HepG2 (cell line): Measurements from ENCODE around the gene STK32B. TPM values are rescaled to one million over a fixed set of nuclear protein-coding genes. Genes with fewer than 3 reads are reported as not detected.

Source experiments
- polyA plus RNA-seq, 8 experiments: library from polyadenylated mRNA; depleted of rRNA in 3 of 8; stranded (reverse) in 7 of 8; unstranded in 1 of 8; fragments of >200 nt; fragmentation: Illumina TruSeq in 4 of 8; extraction: Trizol in 4 of 8; gene quantifications; 2 replicates each; pipeline versions ENCODE4 v1.2.1 to v1.2.3, GENCODE V29; 2011 to 2016; ENCODE audit warnings: low read depth in 4 of 8, missing spikeins in 1 of 8, mixed read lengths in 1 of 8; ENCODE audit not compliant: insufficient read depth in 1 of 8
- small RNA-seq, 3 experiments: library from RNA; depleted of rRNA; stranded (forward); fragments of <200 nt; gene quantifications; one replicate each; pipeline ENCODE3, GENCODE V24; 2012; ENCODE audit warnings: low read depth in 2 of 3, low replicate concordance in 1 of 3; ENCODE audit not compliant: insufficient read length in 3 of 3, insufficient read depth in 2 of 3
- total RNA-seq, 5 experiments: library from RNA; depleted of rRNA; stranded (reverse); fragments of >200 nt; fragmentation: Illumina TruSeq; extraction: Trizol; gene quantifications; 2 replicates each; pipeline ENCODE4 v1.2.3, GENCODE V29; 2016; ENCODE audit warnings: low read depth in 1 of 5

STK32B gene
- total and polyA plus RNA-seq, 2 of the 13 experiments (the other 11 are each of a cell fraction or from before 2014, with no cell fraction given), result not detected

Small RNA genes within 50 kb of the gene (small RNA-seq; reads per million reads assigned to genes)
- 0 reads per million in 3 experiments for gene RF00019

Other genes with a start within 250 kb of the STK32B start
- gene MSX1, start 191.8 kb upstream of the STK32B start, total RNA-seq (2016; rRNA removed; fragmentation: Illumina TruSeq; extraction: Trizol), result 13.8 and 14.9 TPM in 2 replicates
- gene MSX1, start 191.8 kb upstream of the STK32B start, polyA plus RNA-seq (2011; rRNA removed), result 12.1 and 15.2 TPM in 2 replicates
- not detected in 2 replicates for gene CYTL1, start 32.0 kb upstream of the STK32B start, total RNA-seq (2016; rRNA removed; fragmentation: Illumina TruSeq; extraction: Trizol)
- gene CYTL1, start 32.0 kb upstream of the STK32B start, polyA plus RNA-seq (2011; rRNA removed), result not detected in 2 replicates